Common myeloid progenitor, CD34-positive (primary cell): Measurements from ENCODE around the gene MAGI2.

ENCODE experiments used
- CTCF ChIA-PET: fragments of 350-600 bp; sonication (Branson Sonifier 250); formaldehyde crosslinking; loops from one replicate; lab custom pipeline; 2021; ENCODE audit warnings: antibody characterized with exemption; lab: Charles Lee
- POLR2A ChIA-PET: fragments of 350-600 bp; sonication (Branson Sonifier 250); formaldehyde crosslinking; loops from one replicate; lab custom pipeline; 2021; ENCODE audit warnings: antibody characterized with exemption; lab: Charles Lee
- DNase-seq, 3 donors: peaks; one replicate each; pipeline versions ENCODE4 v3.0.0 to v3.0.0-alpha.2; 2013
- H3K27ac ChIP-seq, 2 experiments: 1 replicate in 1 of 2; 2 replicates in 1 of 2; pipeline ENCODE4 v1.7.0; 2013; ENCODE audit warnings: inconsistent platforms in 2 of 2, low read length in 2 of 2, mild to moderate bottlenecking in 2 of 2, low read depth in 1 of 2, moderate library complexity in 1 of 2; ENCODE audit not compliant: severe bottlenecking in 2 of 2, insufficient read depth in 1 of 2, poor library complexity in 1 of 2
- H3K27me3 ChIP-seq, 5 experiments: replicated peaks in 2 of 5; 1 replicate in 3 of 5; 2 replicates in 2 of 5; pipeline versions ENCODE4 v1.6.1 to v1.7.0; 2013; ENCODE audit warnings: low read length in 4 of 5, mild to moderate bottlenecking in 2 of 5, moderate library complexity in 2 of 5, inconsistent platforms in 1 of 5; ENCODE audit not compliant: insufficient read depth in 5 of 5, control insufficient read depth in 4 of 5
- H3K36me3 ChIP-seq, 4 experiments: 1 replicate in 2 of 4; 2 replicates in 2 of 4; pipeline versions ENCODE4 v1.6.1 to v1.7.0; 2013; ENCODE audit warnings: low read length in 3 of 4, control low read depth in 1 of 4, mild to moderate bottlenecking in 1 of 4; ENCODE audit not compliant: control insufficient read depth in 4 of 4, insufficient read depth in 4 of 4
- H3K4me1 ChIP-seq, 4 experiments: 1 replicate in 3 of 4; 2 replicates in 1 of 4; pipeline versions ENCODE4 v1.6.1 to v1.7.1; 2013; ENCODE audit warnings: low read length in 3 of 4, mild to moderate bottlenecking in 3 of 4, control low read depth in 1 of 4, inconsistent platforms in 1 of 4, moderate library complexity in 1 of 4; ENCODE audit not compliant: control insufficient read depth in 4 of 4, insufficient read depth in 4 of 4; ENCODE audit errors: control extremely low read depth in 1 of 4
- H3K4me3 ChIP-seq, 7 experiments: 1 replicate in 4 of 7; 2 replicates in 3 of 7; pipeline versions ENCODE4 v1.5.1 to v1.7.0; 2013; ENCODE audit warnings: mild to moderate bottlenecking in 7 of 7, low read length in 6 of 7, moderate library complexity in 6 of 7, inconsistent platforms in 2 of 7, low read depth in 2 of 7, control low read depth in 1 of 7; ENCODE audit not compliant: insufficient read depth in 4 of 7, control insufficient read depth in 1 of 7; ENCODE audit errors: extremely low read depth in 1 of 7
- H3K9me3 ChIP-seq, 5 experiments: 1 replicate in 4 of 5; 2 replicates in 1 of 5; pipeline versions ENCODE4 v1.6.1 to v1.7.1; 2013; ENCODE audit warnings: low read length in 4 of 5, mild to moderate bottlenecking in 2 of 5, inconsistent platforms in 1 of 5, low read depth in 1 of 5, moderate library complexity in 1 of 5; ENCODE audit not compliant: control insufficient read depth in 4 of 5, insufficient read depth in 2 of 5; ENCODE audit errors: control extremely low read depth in 1 of 5
- WGBS: methylation state at CpG from one replicate; pipeline ENCODE4 v1.1.5; 2013; ENCODE audit not compliant: insufficient coverage; 5-methylcytosine and 5-hydroxymethylcytosine counted together

Gene MAGI2

DNA sequence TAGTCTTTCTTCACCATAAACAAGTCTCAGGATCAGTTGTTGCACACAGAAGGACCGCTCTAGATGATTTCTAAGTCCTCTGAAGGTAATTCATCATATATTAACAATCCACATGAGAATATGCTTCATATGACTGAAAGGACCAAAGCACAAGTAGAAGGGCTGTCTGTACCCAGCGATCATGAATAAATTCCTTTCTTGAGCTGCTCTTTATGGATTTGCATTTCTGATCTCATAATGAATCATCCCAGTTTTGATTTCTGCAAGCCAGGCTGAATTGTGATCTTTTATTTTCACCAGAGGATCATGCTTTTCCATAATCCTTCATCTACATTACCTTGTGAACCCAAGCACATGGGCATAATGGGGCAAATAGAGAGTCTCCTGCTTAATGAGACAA, 675.6 kb downstream of the MAGI2 start:
- H3K27me3 ChIP-seq, result peaks cover 0 to 2% (median 0%) of the 10 kb centered on the region in 5 experiments
- POLR2A ChIA-PET, result no interaction called here
- H3K9me3 ChIP-seq, result no peaks in the 10 kb centered on the region
- no peak overlapping the region for H3K4me3 ChIP-seq
- H3K4me1 ChIP-seq, result no peaks in the 10 kb centered on the region
- no peak for DNase-seq
- H3K36me3 ChIP-seq, result no peaks in the 10 kb centered on the region
- no peak overlapping the region for H3K27ac ChIP-seq
- 100% methylated on average over 2 of the region's 2 CpGs for WGBS
- CTCF ChIA-PET, result interaction anchor here (0.9 kb wide), 1 partner anchor 8 kb away, joined by 3 read pairs; no protein-coding TSS in a partner anchor

DNA sequence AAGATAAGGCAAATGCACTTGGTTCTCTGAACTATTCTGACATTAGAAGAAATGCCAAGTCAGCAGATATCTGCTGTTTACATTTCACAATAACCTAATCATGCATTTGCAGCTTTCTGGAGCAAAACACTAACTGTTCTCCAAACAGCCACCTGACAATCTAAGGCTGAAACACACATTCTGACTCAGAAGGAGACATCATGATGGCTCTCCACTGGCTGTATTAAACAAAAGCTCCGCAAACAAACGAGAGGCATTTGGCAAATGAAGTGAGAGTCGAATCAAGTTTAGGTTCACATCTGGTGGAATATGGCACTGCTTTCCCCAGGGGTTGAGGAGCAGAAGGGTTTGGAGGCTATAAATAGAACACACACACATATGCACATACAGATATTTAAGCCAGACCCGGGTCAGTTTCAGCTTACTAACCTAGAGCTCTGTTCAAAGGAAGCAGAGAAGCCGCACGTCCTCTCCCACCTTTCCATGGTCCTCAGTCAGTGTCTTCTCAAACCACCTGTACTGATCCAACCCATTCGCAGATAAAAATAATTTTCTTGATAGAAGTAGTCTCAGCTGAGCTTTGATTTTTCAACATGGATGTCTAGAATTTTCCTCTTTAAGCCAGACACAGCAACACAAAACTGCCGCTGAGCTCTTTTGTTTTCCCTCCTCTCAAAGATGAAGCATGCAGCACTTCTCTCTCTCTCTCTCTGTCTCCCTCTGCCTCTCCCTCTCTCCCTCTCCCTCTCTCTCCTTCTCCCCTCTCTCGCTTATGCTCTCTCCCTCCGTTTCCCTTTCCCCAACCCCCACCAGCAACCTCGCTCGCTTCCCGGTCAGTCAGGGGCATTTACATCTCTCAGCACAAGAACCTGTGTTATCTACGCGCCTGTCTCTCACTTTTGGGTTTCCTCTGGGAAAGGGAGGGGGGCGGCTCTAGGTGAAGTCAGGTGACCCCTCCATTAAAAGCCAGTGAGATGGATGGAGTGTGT, 682.8 kb downstream of the MAGI2 start:
- H3K27me3 ChIP-seq, result peaks cover 2 to 35% (median 18%) of the 10 kb centered on the region in 5 experiments
- 5% methylated on average over 8 of the region's 16 CpGs for WGBS
- DNase-seq, result peak in 2 of 3 donors; percentile 10 to 52
- POLR2A ChIA-PET, result interaction anchor here (0.6 kb wide), 1 partner anchor 23 kb away, joined by 3 read pairs; no protein-coding TSS in a partner anchor
- H3K4me3 ChIP-seq, result peak overlapping the region in 1 of 7 experiments; percentile 19
- H3K9me3 ChIP-seq, result no peaks in the 10 kb centered on the region
- no peaks in the 10 kb centered on the region for H3K36me3 ChIP-seq
- CTCF ChIA-PET, result interaction anchor here (0.6 to 0.9 kb wide), 2 partner anchors 10 to 715 kb away, joined by 3 read pairs; no protein-coding TSS in a partner anchor
- H3K27ac ChIP-seq, result no peak overlapping the region
- peaks cover 0 to 15% (median 2%) of the 10 kb centered on the region in 4 experiments for H3K4me1 ChIP-seq

DNA sequence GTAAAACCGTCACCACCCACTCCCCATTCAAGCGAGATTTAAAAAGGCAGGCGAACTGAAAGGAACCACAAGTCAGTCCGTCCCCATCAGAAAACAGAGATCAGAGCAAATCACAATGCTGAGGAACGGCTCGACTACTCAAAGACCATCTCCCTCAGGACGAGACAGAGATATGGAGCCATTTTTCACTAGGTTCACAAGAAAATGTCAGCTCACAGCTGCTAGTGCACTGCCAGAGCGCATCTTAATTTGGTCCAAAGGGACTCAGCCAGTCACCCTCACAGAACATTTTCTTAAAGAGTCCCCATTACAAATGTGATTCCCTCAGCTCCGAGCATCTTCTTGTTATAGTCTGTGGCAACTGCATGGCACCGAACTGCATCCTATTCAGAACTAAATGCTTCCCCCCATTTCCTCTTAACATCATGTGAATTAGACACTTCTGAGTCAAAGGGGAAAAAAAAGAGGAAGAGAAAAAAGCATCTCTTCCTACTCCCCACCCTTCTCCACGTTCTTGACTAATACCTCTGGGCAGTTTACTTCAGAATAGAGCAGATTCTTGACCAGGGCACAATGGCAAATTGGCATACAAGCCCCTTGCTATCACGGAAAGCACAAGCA, 683.9 kb downstream of the MAGI2 start:
- DNase-seq, result peak in 2 of 3 donors; percentile 27 to 57
- Histone ChIP-seq H3K27me3 (peaks cover 2 to 35% (median 18%) of the 10 kb centered on the region in 5 experiments), H3K27ac (no peak overlapping the region), H3K4me3 (peak overlapping the region in 1 of 7 experiments; percentile 35), H3K4me1 (peaks cover 0 to 15% (median 2%) of the 10 kb centered on the region in 4 experiments), H3K36me3 (no peaks in the 10 kb centered on the region), H3K9me3 (no peaks in the 10 kb centered on the region)
- ChIA-PET CTCF (interaction anchor here (0.6 kb wide), 1 partner anchor 22 kb away, joined by 3 read pairs; no protein-coding TSS in a partner anchor), POLR2A (no interaction called here)
- WGBS, result 14% methylated on average over 8 of the region's 12 CpGs

DNA sequence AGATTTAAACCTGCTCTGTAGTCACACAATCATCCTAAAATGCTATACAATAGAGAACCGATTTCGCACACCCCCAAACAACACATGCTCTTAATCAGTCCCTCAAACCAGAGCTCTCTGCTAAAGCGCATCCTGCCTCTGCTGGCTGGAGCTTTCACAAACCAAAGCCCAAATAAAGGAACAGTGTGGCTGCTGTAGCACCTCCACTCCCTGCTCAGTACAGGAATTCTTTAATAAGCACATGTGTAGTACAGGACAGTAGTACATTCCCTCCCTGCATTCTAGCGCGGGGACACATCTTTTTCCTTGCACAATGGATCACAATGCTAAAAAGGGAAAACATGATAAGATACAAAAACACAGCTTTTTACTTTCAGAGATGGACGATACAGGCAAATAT, 684.6 kb downstream of the MAGI2 start:
- H3K27me3 ChIP-seq, result peaks cover 2 to 35% (median 18%) of the 10 kb centered on the region in 5 experiments
- H3K4me1 ChIP-seq, result peaks cover 0 to 15% (median 2%) of the 10 kb centered on the region in 4 experiments
- no peaks in the 10 kb centered on the region for H3K36me3 ChIP-seq
- no peaks in the 10 kb centered on the region for H3K9me3 ChIP-seq
- 61% methylated on average over 6 of the region's 6 CpGs for WGBS
- no peak overlapping the region for H3K27ac ChIP-seq
- POLR2A ChIA-PET, result no interaction called here
- no peak overlapping the region for H3K4me3 ChIP-seq
- CTCF ChIA-PET, result interaction anchor here (0.6 kb wide), 1 partner anchor 23 kb away, joined by 3 read pairs; no protein-coding TSS in a partner anchor
- no peak for DNase-seq

DNA sequence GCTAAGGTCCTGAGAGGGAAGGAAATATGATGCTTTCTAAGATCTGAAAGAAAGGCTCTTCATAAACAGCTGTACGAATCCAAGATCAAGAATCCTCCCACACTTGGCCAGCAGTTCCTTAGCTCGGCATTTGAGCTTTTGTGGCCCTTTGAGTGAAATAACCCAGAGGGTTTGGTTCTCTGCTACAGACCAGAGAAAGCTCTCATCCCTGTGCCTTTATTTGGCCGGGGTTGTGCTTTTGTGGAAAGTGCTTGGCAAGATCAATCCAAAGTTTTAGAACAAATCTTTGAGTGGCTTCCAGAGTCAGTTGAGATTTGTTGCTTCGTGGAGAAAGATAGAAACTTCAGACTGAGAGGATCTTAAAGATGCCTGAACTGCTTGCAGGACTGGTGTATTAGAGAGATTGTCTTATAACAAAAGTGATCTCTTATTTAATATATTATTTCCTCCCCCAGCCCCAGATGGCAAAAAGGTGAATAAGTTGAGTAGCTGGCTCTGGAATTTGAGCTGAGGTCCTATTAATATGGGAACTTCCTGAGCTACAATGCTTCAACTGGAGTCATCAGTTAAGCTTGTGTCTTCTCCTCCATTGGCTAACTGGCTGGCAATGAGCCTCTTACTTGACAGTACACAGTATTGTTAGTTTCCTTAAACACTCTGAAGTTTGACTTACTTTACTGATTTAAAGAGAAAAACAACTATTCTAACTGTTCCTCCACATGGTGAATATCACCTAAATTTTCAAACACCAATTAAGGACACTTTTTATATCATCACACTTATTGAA, 687.3 kb downstream of the MAGI2 start:
- no peak overlapping the region for H3K4me3 ChIP-seq
- WGBS, result 84% methylated on average over 2 of the region's 4 CpGs
- ChIA-PET CTCF (no interaction called here), POLR2A (no interaction called here)
- peaks cover 0 to 13% (median 2%) of the 10 kb centered on the region in 4 experiments for H3K4me1 ChIP-seq
- H3K36me3 ChIP-seq, result no peaks in the 10 kb centered on the region
- H3K9me3 ChIP-seq, result no peaks in the 10 kb centered on the region
- H3K27ac ChIP-seq, result no peak overlapping the region
- peaks cover 2 to 28% (median 18%) of the 10 kb centered on the region in 5 experiments for H3K27me3 ChIP-seq
- DNase-seq, result no peak

DNA sequence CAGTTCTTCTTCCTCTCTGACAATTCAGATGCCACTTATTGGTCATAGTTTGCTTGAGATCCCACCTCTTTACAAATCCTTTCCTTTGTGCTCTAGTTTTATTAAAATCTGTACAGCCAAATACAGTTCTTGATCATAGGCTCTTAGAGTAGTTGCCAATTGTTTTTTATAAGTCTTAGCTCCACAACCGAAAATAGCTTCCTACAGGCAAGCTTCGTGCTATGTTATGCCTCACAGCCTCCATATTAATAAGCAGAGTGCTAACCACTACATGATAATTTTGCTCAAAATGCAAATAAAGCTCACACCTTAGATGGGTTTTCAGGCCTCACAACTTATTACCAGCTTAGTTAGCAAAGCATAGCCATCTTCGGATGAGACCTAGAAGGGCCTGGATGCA, 688.9 kb downstream of the MAGI2 start:
- WGBS, result 90% methylated on average over 1 of the region's 3 CpGs
- no peak overlapping the region for H3K27ac ChIP-seq

More for the DNA sequence above, 688.9 kb downstream of the MAGI2 start:
- peaks cover 0 to 3% (median 0%) of the 10 kb centered on the region in 4 experiments for H3K4me1 ChIP-seq
- H3K4me3 ChIP-seq, result no peak overlapping the region
- H3K9me3 ChIP-seq, result no peaks in the 10 kb centered on the region
- no peak for DNase-seq
- ChIA-PET CTCF (interaction anchor here (0.9 kb wide), 1 partner anchor 41 kb away, joined by 3 read pairs; no protein-coding TSS in a partner anchor), POLR2A (no interaction called here)
- H3K36me3 ChIP-seq, result no peaks in the 10 kb centered on the region
- peaks cover 0 to 13% (median 9%) of the 10 kb centered on the region in 5 experiments for H3K27me3 ChIP-seq
